ENCODE data around the gene FUOM. TPM values are rescaled to one million over a fixed set of nuclear protein-coding genes. Genes with fewer than 3 reads are reported as not detected.

FUOM gene
- total and polyA plus RNA-seq, 10 of the 15 experiments (the other 5 are each of a cell fraction or from before 2014, with no cell fraction given), result 1.8 to 41.7 (median 25.6) TPM

- ChIA-PET SMC1A (ENCODE audit: uncharacterized antibody, unreplicated experiment) (interaction anchor here (1.3 to 1.5 kb wide), 2 partner anchors 9 to 18 kb away, joined by 3 to 5 read pairs; no protein-coding TSS in a partner anchor), RAD21 (ENCODE audit: unreplicated experiment) (interaction anchor here (0.5 to 3.8 kb wide), 4 partner anchors 8 to 807 kb away, joined by 3 to 13 read pairs (median 6); no protein-coding TSS in a partner anchor), CTCF (interaction anchor here (0.5 to 1.5 kb wide), 2 partner anchors 10 to 63 kb away, joined by 3 to 4 read pairs; no protein-coding TSS in a partner anchor), POLR2A (interaction anchor here (0.6 to 3.1 kb wide), 3 partner anchors 10 to 22 kb away, joined by 5 to 31 read pairs (median 5); partner anchors contain the start of gene FUOM)
- DNase-seq (ENCODE audit: low read depth, low spot score) (no peak), FAIRE-seq (no peak), ATAC-seq (peak; percentile 79)
- peak within 1 kb of the TSS; percentile 70 for H3K9ac ChIP-seq (ENCODE audit: control insufficient read depth, insufficient read depth, low read length)
- peak within 1 kb of the TSS; percentile 85 for H3K4me3 ChIP-seq
- H3K79me2 ChIP-seq (ENCODE audit: control insufficient read depth, insufficient read depth, low read length), result peaks cover 3% of the 10 kb centered on the region; the same call in 1 of the 2 replicates
- peak within 1 kb of the TSS; percentile 90 for H2AFZ ChIP-seq (ENCODE audit: control insufficient read depth, low read depth, low read length)
- H3K36me3 ChIP-seq (ENCODE audit: control insufficient read depth in 2 of 2, insufficient read depth in 2 of 2, low read length in 1 of 2), result no peaks in the 10 kb centered on the region
- no peaks in the 10 kb centered on the region for H3K27me3 ChIP-seq (replicated peaks in 1 of 2; ENCODE audit: control insufficient read depth in 2 of 2, insufficient read depth in 2 of 2, low read length in 1 of 2)
- intact Hi-C loops (cut with micrococcal nuclease; ENCODE audit: unreplicated experiment), result no loop called here
- WGBS (ENCODE audit: insufficient coverage, insufficient replicate concordance, low lambda C conversion rate, missing lambda C conversion rate), result under 1% methylated on average over 38 of the region's 78 CpGs
- H3K4me1 ChIP-seq (ENCODE audit: control insufficient read depth, insufficient read depth, low read length), result peaks cover 9% of the 10 kb centered on the region
- peak within 1 kb of the TSS; percentile 98 for H3K4me2 ChIP-seq (ENCODE audit: control insufficient read depth, insufficient read depth)
- in situ Hi-C loops (cut with MboI), result no loop called here
- H4K20me1 ChIP-seq (ENCODE audit: control insufficient read depth, insufficient read depth), result no peaks in the 10 kb centered on the region
- peak within 1 kb of the TSS; percentile 48; the same call in 1 of the 2 replicates for H3K27ac ChIP-seq (ENCODE audit: control insufficient read depth, insufficient read depth)
- no TSS peak for BruUV-seq (replicated peaks)
- H3K9me3 ChIP-seq (replicated peaks; ENCODE audit: control insufficient read depth, insufficient read depth, low read length), result no peaks in the 10 kb centered on the region
- TF ChIP-seq ZNF622 (IDR thresholded peaks at IDR 0.05) (no peak), ZNF24 (IDR thresholded peaks at IDR 0.05) (no peak), BHLHE40 (IDR thresholded peaks at IDR 0.05; ENCODE audit: borderline replicate concordance in 1 of 2, low read depth in 2 of 2, low read length in 1 of 2) (peak in 1 of 2 experiments; percentile 53; a peak in 1 of 4 replicates), KLF5 (IDR thresholded peaks at IDR 0.05; ENCODE audit: partially characterized antibody) (no peak), SREBF1 (IDR thresholded peaks at IDR 0.05; ENCODE audit: low read length) (no peak), SMARCA5 (IDR thresholded peaks at IDR 0.05) (0 out of 2 replicates have a peak, but pooled peaks have one; percentile 46), YY1 (IDR thresholded peaks at IDR 0.05; ENCODE audit: low read depth, low read length) (no peak), NBN (IDR thresholded peaks at IDR 0.05) (no peak), CBX3 (IDR thresholded peaks at IDR 0.05; ENCODE audit: borderline replicate concordance, low read depth) (no peak), FOXM1 (IDR thresholded peaks at IDR 0.05; ENCODE audit: low read depth, low read length) (no peak), IRF3 (IDR thresholded peaks at IDR 0.05) (no peak), ZNF384 (IDR thresholded peaks at IDR 0.05; ENCODE audit: borderline replicate concordance, low read depth, low read length) (no peak), ZZZ3 (IDR thresholded peaks at IDR 0.05; ENCODE audit: control insufficient read depth, insufficient read length, low read depth) (no peak), KDM1A (IDR thresholded peaks at IDR 0.05; ENCODE audit: borderline replicate concordance) (no peak), TARDBP (IDR thresholded peaks at IDR 0.05; ENCODE audit: borderline replicate concordance) (no peak), RCOR1 (conservative IDR thresholded peaks at IDR 0.05; ENCODE audit: low read depth, low read length) (no peak), NFIC (IDR thresholded peaks at IDR 0.05; ENCODE audit: low read depth, low read length) (no peak), SMAD5 (IDR thresholded peaks at IDR 0.05; ENCODE audit: low read depth) (no peak), SPI1 (IDR thresholded peaks at IDR 0.05; ENCODE audit: borderline replicate concordance, insufficient read depth, low read depth, low read length) (no peak), ZSCAN29 (IDR thresholded peaks at IDR 0.05) (0 out of 2 replicates have a peak, but pooled peaks have one; percentile 32)
- TF ChIP-seq, protein P1, sequence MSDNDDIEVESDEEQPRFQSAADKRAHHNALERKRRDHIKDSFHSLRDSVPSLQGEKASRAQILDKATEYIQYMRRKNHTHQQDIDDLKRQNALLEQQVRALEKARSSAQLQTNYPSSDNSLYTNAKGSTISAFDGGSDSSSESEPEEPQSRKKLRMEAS (IDR thresholded peaks at IDR 0.05; ENCODE audit: low read depth, low read length), result no peak
- TF ChIP-seq, protein P2, sequence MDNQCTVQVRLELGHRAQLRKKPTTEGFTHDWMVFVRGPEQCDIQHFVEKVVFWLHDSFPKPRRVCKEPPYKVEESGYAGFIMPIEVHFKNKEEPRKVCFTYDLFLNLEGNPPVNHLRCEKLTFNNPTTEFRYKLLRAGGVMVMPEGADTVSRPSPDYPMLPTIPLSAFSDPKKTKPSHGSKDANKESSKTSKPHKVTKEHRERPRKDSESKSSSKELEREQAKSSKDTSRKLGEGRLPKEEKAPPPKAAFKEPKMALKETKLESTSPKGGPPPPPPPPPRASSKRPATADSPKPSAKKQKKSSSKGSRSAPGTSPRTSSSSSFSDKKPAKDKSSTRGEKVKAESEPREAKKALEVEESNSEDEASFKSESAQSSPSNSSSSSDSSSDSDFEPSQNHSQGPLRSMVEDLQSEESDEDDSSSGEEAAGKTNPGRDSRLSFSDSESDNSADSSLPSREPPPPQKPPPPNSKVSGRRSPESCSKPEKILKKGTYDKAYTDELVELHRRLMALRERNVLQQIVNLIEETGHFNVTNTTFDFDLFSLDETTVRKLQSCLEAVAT (IDR thresholded peaks at IDR 0.05), result no peak
Measured at GRCh38 chr10:133379152-133379800, 21.5 kb upstream of the FUOM start, which contains the start of gene PAOX. TSS of gene PAOX (plus strand) at chr10:133379262. CDS start at chr10:133379317, 55 bp downstream.
